IMR-90 (cell line): ENCODE results near the gene MAP3K19. TPM values are rescaled to one million over a fixed set of nuclear protein-coding genes. Genes with fewer than 3 reads are reported as not detected.
A peak's percentile ranks its signal among the peaks of the same experiment; 100 is the strongest.

Experiments used
- ATAC-seq: fragments of 200-7000 bp; cut with Tn5 transposase; 2 replicates; pipeline ENCODE4 v1.9.1; 2020; ENCODE audit warnings: low read depth, mild to moderate bottlenecking, moderate library complexity
- BruUV-seq: library from RNA; stranded (reverse); fragments of 400-500 nt; replicated peaks from 2 replicates; lab custom pipeline; 2021; lab: Mats Ljungman, UMichigan
- CTCF ChIA-PET: fragments of 300-600 bp; formaldehyde crosslinking; extraction: SDS; loops from one replicate; lab custom pipeline; 2021; ENCODE audit warnings: antibody characterized with exemption; lab: Yijun Ruan, JAX
- POLR2A ChIA-PET: fragments of 300-600 bp; sonication (Branson Sonifier 250); formaldehyde crosslinking; loops from one replicate; lab custom pipeline; 2022; ENCODE audit warnings: antibody characterized with exemption; ENCODE audit not compliant: unreplicated experiment; lab: Charles Lee
- DNase-seq: peaks from one replicate; pipeline ENCODE4 v3.0.0; 2013
- H2AFZ ChIP-seq: replicated peaks from 2 replicates; pipeline ENCODE3; 2013; ENCODE audit warnings: low read length, mild to moderate bottlenecking; ENCODE audit not compliant: poor library complexity
- H2AK5ac ChIP-seq: 2 replicates; pipeline ENCODE4 v1.6.1; 2013; ENCODE audit warnings: low read depth, low read length, inconsistent platforms
- H2AK9ac ChIP-seq: replicated peaks from 2 replicates; pipeline ENCODE3; 2013; ENCODE audit warnings: mild to moderate bottlenecking, low read depth, low read length, moderate library complexity; ENCODE audit not compliant: poor library complexity
- H2BK120ac ChIP-seq: 2 replicates; pipeline ENCODE4 v1.6.1; 2013; ENCODE audit warnings: low read depth, low read length, inconsistent platforms
- H2BK15ac ChIP-seq: 3 replicates; pipeline ENCODE4 v1.6.1; 2013; ENCODE audit warnings: low read depth, low read length, inconsistent platforms
- H2BK20ac ChIP-seq: 2 replicates; pipeline ENCODE4 v1.6.1; 2013; ENCODE audit warnings: low read depth, mild to moderate bottlenecking, inconsistent platforms, low read length, moderate library complexity
- H2BK5ac ChIP-seq: 2 replicates; pipeline ENCODE4 v1.6.1; 2013; ENCODE audit warnings: mild to moderate bottlenecking, low read depth, low read length, inconsistent platforms; ENCODE audit not compliant: poor library complexity, severe bottlenecking
- H3K14ac ChIP-seq: replicated peaks from 2 replicates; pipeline ENCODE4 v1.6.1; 2013; ENCODE audit warnings: low read depth, low read length, inconsistent platforms
- H3K18ac ChIP-seq: 2 replicates; pipeline ENCODE4 v1.6.1; 2013; ENCODE audit warnings: low read depth, low read length, control low read depth
- H3K23ac ChIP-seq: 2 replicates; pipeline ENCODE4 v1.6.1; 2013; ENCODE audit warnings: low read depth, low read length, inconsistent platforms
- H3K27ac ChIP-seq: 2 replicates; pipeline ENCODE4 v1.5.1; 2013; ENCODE audit warnings: mild to moderate bottlenecking, control low read depth, low read length; ENCODE audit not compliant: insufficient read depth
- H3K27me3 ChIP-seq: 2 replicates; pipeline ENCODE4 v1.6.1; 2013; ENCODE audit warnings: low read length; ENCODE audit not compliant: control insufficient read depth, insufficient read depth
- H3K36me3 ChIP-seq: 2 replicates; pipeline ENCODE4 v1.6.1; 2013; ENCODE audit warnings: low read length, mixed read lengths; ENCODE audit not compliant: control insufficient read depth, insufficient read depth
- H3K4ac ChIP-seq: 2 replicates; pipeline ENCODE4 v1.6.1; 2013; ENCODE audit warnings: low read depth, low read length, inconsistent platforms
- H3K4me1 ChIP-seq: 2 replicates; pipeline ENCODE4 v1.6.1; 2013; ENCODE audit warnings: low read length, mixed read lengths; ENCODE audit not compliant: control insufficient read depth, insufficient read depth
- H3K4me2 ChIP-seq: 2 replicates; pipeline ENCODE4 v1.6.1; 2013; ENCODE audit warnings: low read depth, mild to moderate bottlenecking, control low read depth, low read length, moderate library complexity
- H3K4me3 ChIP-seq: 2 replicates; pipeline ENCODE4 v1.5.1; 2013; ENCODE audit warnings: low read depth, mild to moderate bottlenecking, control low read depth, low read length, moderate library complexity; ENCODE audit not compliant: insufficient read depth
- H3K56ac ChIP-seq: 2 replicates; pipeline ENCODE4 v1.6.1; 2013; ENCODE audit warnings: low read length, inconsistent platforms; ENCODE audit not compliant: insufficient read depth; ENCODE audit errors: extremely low read depth
- H3K79me1 ChIP-seq, 2 experiments: 2 replicates each; pipeline ENCODE4 v1.6.1; 2013; ENCODE audit warnings: low read length in 2 of 2, inconsistent platforms in 1 of 2, low read depth in 1 of 2
- H3K9ac ChIP-seq: 2 replicates; pipeline ENCODE4 v1.6.1; 2013; ENCODE audit warnings: low read depth, low read length, control low read depth
- H3K9me1 ChIP-seq: 2 replicates; pipeline ENCODE4 v1.6.1; 2013; ENCODE audit warnings: low read length, inconsistent platforms; ENCODE audit not compliant: insufficient read depth
- H3K9me3 ChIP-seq: 2 replicates; pipeline ENCODE4 v1.6.1; 2013; ENCODE audit warnings: low read length; ENCODE audit not compliant: control insufficient read depth, insufficient read depth
- H4K20me1 ChIP-seq: 2 replicates; pipeline ENCODE4 v1.6.1; 2013; ENCODE audit warnings: low read length, inconsistent platforms; ENCODE audit not compliant: insufficient read depth
- H4K5ac ChIP-seq: 2 replicates; pipeline ENCODE4 v1.6.1; 2013; ENCODE audit warnings: mild to moderate bottlenecking, low read depth, low read length, control low read depth
- H4K8ac ChIP-seq, 2 experiments: 2 replicates each; pipeline ENCODE4 v1.6.1; 2013; ENCODE audit warnings: low read depth in 2 of 2, low read length in 2 of 2, control low read depth in 1 of 2, inconsistent platforms in 1 of 2
- H4K91ac ChIP-seq: 2 replicates; pipeline ENCODE4 v1.6.1; 2013; ENCODE audit warnings: low read depth, low read length, inconsistent platforms; ENCODE audit not compliant: insufficient read depth
- CEBPB ChIP-seq: IDR thresholded peaks from 2 replicates; pipeline ENCODE4 v1.6.1; 2012; ENCODE audit warnings: low read depth, low read length, improper control_type of control experiment
- CHD1 ChIP-seq: IDR thresholded peaks from 2 replicates; pipeline ENCODE4 v1.6.1; 2012; ENCODE audit warnings: low read depth, low read length, improper control_type of control experiment
- ELK1 ChIP-seq: fragments of 150-350 bp; IDR thresholded peaks from 2 replicates; pipeline ENCODE4 v1.6.1; 2016; ENCODE audit warnings: low read depth, mild to moderate bottlenecking, low read length, moderate library complexity, borderline replicate concordance
- FOS ChIP-seq: fragments of 150-350 bp; IDR thresholded peaks from 2 replicates; pipeline ENCODE4 v1.6.1; 2016; ENCODE audit warnings: low read depth, low read length
- MAFK ChIP-seq: IDR thresholded peaks from 2 replicates; pipeline ENCODE4 v1.6.1; 2012; ENCODE audit warnings: low read depth, low read length, improper control_type of control experiment
- MAZ ChIP-seq: IDR thresholded peaks from 2 replicates; pipeline ENCODE4 v1.6.1; 2012; ENCODE audit warnings: low read depth, mild to moderate bottlenecking, low read length, improper control_type of control experiment, moderate library complexity, borderline replicate concordance
- MXI1 ChIP-seq: IDR thresholded peaks from 2 replicates; pipeline ENCODE4 v1.6.1; 2012; ENCODE audit warnings: low read depth, mild to moderate bottlenecking, low read length, moderate library complexity, borderline replicate concordance
- NFE2L2 ChIP-seq: fragments of 150-350 bp; IDR thresholded peaks from 2 replicates; pipeline ENCODE4 v1.6.1; 2016; ENCODE audit warnings: low read depth, mild to moderate bottlenecking, low read length
- RAD21 ChIP-seq: IDR thresholded peaks from 2 replicates; pipeline ENCODE4 v1.6.1; 2012; ENCODE audit warnings: low read length, improper control_type of control experiment
- RCOR1 ChIP-seq: IDR thresholded peaks from 2 replicates; pipeline ENCODE4 v1.6.1; 2012; ENCODE audit warnings: mild to moderate bottlenecking, low read length, improper control_type of control experiment; ENCODE audit not compliant: insufficient replicate concordance
- RFX5 ChIP-seq: IDR thresholded peaks from 2 replicates; pipeline ENCODE4 v1.8.0; 2012; ENCODE audit warnings: low read depth, mild to moderate bottlenecking, low read length, moderate library complexity
- SMC3 ChIP-seq: fragments of 150-350 bp; IDR thresholded peaks from 2 replicates; pipeline ENCODE4 v1.6.1; 2016; ENCODE audit warnings: low read depth, mild to moderate bottlenecking, antibody characterized with exemption, low read length, moderate library complexity
- USF2 ChIP-seq: fragments of 150-350 bp; IDR thresholded peaks from 2 replicates; pipeline ENCODE4 v1.6.1; 2017; ENCODE audit warnings: mild to moderate bottlenecking, antibody characterized with exemption, low read length, low read depth
- WGBS, 2 experiments: methylation state at CpG; one replicate each; pipeline versions ENCODE4 v1.1.5 to v1.1.7; 2013; ENCODE audit warnings: missing lambda C conversion rate in 2 of 2; ENCODE audit not compliant: insufficient read length in 1 of 2; ENCODE audit errors: extremely low coverage in 2 of 2; 5-methylcytosine and 5-hydroxymethylcytosine counted together
- dilution Hi-C: fragments of 300-500 bp; cut with HindIII; formaldehyde crosslinking; loops from one replicate; pipeline ENCODE4 v1.14.3; 2018; ENCODE audit warnings: low sequenced_read_pairs; ENCODE audit not compliant: unreplicated experiment
- in situ Hi-C: fragments of 300-500 bp; cut with MboI; formaldehyde crosslinking; loops from 3 replicates; pipeline ENCODE4 v1.14.3; 2019; ENCODE audit warnings: low sequenced_read_pairs, inconsistent platforms, mixed read lengths
- intact Hi-C: fragments of 100-400 bp; cut with micrococcal nuclease; formaldehyde crosslinking; loops from 2 replicates; pipeline ENCODE4 v1.10.0; 2022
- polyA plus RNA-seq, 3 experiments: library from polyadenylated mRNA; depleted of rRNA; stranded (reverse); fragments of >200 nt; gene quantifications; 2 replicates each; pipeline ENCODE4 v1.2.3, GENCODE V29; 2012; ENCODE audit warnings: low replicate concordance in 1 of 3
- total RNA-seq: library from RNA; depleted of rRNA; stranded (reverse); fragments of >200 nt; gene quantifications from 2 replicates; pipeline ENCODE4 v1.2.3, GENCODE V29; 2012

The MAP3K19 gene
- total and polyA plus RNA-seq, 2 of the 4 experiments (the other 2 are of a cell fraction): not detected

DNA sequence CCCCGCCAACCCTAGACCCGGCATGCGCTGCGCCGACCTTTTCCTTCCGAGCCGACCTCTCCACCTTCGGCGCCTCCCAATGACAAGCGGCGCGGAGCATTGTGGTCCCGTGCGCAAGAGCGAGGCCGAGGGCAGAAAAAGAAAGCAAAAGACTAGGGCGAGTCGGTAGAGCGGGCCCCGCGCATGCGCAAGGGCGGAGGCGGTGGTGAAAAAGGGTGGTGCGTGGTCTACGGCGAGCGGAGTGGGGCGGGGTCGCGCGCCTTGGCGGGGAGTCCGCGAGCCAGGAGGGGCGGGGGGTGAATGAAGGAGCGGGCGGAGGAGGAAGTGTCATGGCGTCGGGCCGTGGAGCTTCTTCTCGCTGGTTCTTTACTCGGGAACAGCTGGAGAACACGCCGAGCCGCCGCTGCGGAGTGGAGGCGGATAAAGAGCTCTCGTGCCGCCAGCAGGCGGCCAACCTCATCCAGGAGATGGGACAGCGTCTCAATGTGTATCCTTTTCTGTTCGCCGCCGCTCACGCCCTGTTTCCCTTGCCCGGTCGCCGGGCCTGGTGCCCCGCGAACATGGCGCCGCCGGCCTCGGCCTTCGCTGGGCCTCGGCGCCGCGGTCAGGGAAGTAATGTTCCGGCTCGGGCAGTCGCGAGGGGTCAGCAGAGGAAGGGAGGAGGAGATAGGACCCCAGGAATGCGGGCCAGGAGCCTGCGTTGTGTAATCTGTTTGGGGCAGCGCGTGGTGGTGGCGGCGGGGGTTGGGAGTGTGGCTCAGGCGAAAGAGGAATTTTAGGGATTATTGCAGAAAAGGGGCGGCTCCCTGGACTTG lies 128.5 kb downstream of the MAP3K19 start, which contains the start of gene CCNT2:
CCNT2 (plus strand) TSS at position 297 of the 815 bp plus-strand sequence; CDS start at position 330, 33 bp downstream.
- H3K27me3 ChIP-seq: no peaks in the 10 kb centered on the region
- intact Hi-C loops: no loop called here
- ChIA-PET CTCF (interaction anchor here (0.6 kb wide), 1 partner anchor 15 kb away, joined by 3 read pairs; no protein-coding TSS in a partner anchor), POLR2A (interaction anchor here (0.6 kb wide), 1 partner anchor 946 kb away, joined by 3 read pairs; no protein-coding TSS in a partner anchor)
- peak within 1 kb of the TSS; percentile 100 for H3K23ac ChIP-seq
- peak within 1 kb of the TSS; percentile 89 for H3K4me3 ChIP-seq
- peak within 1 kb of the TSS; percentile 97 for H3K56ac ChIP-seq
- dilution Hi-C loops: no loop called here
- peaks cover 35% of the 10 kb centered on the region for H4K20me1 ChIP-seq
- H3K9me1 ChIP-seq: no peaks in the 10 kb centered on the region; the same call in 1 of the 2 replicates
- no peak within 1 kb of the TSS; the same call in 2 of the 3 replicates for H2BK15ac ChIP-seq
- peak within 1 kb of the TSS; percentile 82 to 86 for H4K8ac ChIP-seq
- peak within 1 kb of the TSS; percentile 94 for H4K5ac ChIP-seq
- peak within 1 kb of the TSS; percentile 98 for H2AFZ ChIP-seq
- H2BK20ac ChIP-seq: no peak within 1 kb of the TSS; the same call in 1 of the 2 replicates
- ATAC-seq: peak; percentile 91
- H4K91ac ChIP-seq: peak within 1 kb of the TSS; percentile 95
- H3K4me1 ChIP-seq: peaks cover 2% of the 10 kb centered on the region; the same call in 1 of the 2 replicates
- H3K27ac ChIP-seq: peak within 1 kb of the TSS; percentile 98
- in situ Hi-C loops: loop anchor here (10.0 to 25.0 kb wide), 2 partner anchors 804 to 1031 kb away; no protein-coding TSS in a partner anchor
- H3K9me3 ChIP-seq: no peaks in the 10 kb centered on the region
- BruUV-seq: TSS peak; percentile 19
- peak within 1 kb of the TSS; percentile 80 for H2AK5ac ChIP-seq
- peak within 1 kb of the TSS; percentile 97 for H2AK9ac ChIP-seq
- H3K9ac ChIP-seq: peak within 1 kb of the TSS; percentile 98
- peak; percentile 98 for DNase-seq
- H3K14ac ChIP-seq: peak within 1 kb of the TSS; percentile 96
- H3K36me3 ChIP-seq: no peaks in the 10 kb centered on the region
- 0% methylated on average over 28 of the region's 83 CpGs; no CpG with 5 or more reads in 1 of the 2 experiments for WGBS, 2 experiments
- H3K18ac ChIP-seq: peak within 1 kb of the TSS; percentile 87
- peaks cover 5 to 18% of the 10 kb centered on the region in 2 experiments; a peak in 2 of 4 replicates for H3K79me1 ChIP-seq
- H2BK120ac ChIP-seq: peak within 1 kb of the TSS; percentile 81
- H3K4me2 ChIP-seq: peak within 1 kb of the TSS; percentile 91
- peak within 1 kb of the TSS; percentile 94 for H3K4ac ChIP-seq
- H2BK5ac ChIP-seq: peak within 1 kb of the TSS; percentile 93
- TF ChIP-seq MXI1: no peak; the same call in 1 of the 2 replicates
- TF ChIP-seq RAD21: no peak
- TF ChIP-seq RFX5: no peak
- TF ChIP-seq SMC3: no peak
- TF ChIP-seq MAZ: peak; percentile 98
- TF ChIP-seq FOS: no peak
- peak; percentile 61 for TF ChIP-seq USF2
- peak; percentile 82 for TF ChIP-seq CEBPB
- no peak for TF ChIP-seq CHD1
- no peak for TF ChIP-seq MAFK
- TF ChIP-seq NFE2L2: no peak
- TF ChIP-seq ELK1: no peak
- no peak for TF ChIP-seq RCOR1
